Measurements from ENCODE around the gene FLOT1. TPM values are rescaled to one million over a fixed set of nuclear protein-coding genes. Genes with fewer than 3 reads are reported as not detected.
A peak's percentile ranks its signal among the peaks of the same experiment; 100 is the strongest.

Gene FLOT1
- total and polyA plus RNA-seq, 2 of the 13 experiments (the other 11 are each of a cell fraction or from before 2014, with no cell fraction given), result 82.3 to 130 TPM

DNA sequence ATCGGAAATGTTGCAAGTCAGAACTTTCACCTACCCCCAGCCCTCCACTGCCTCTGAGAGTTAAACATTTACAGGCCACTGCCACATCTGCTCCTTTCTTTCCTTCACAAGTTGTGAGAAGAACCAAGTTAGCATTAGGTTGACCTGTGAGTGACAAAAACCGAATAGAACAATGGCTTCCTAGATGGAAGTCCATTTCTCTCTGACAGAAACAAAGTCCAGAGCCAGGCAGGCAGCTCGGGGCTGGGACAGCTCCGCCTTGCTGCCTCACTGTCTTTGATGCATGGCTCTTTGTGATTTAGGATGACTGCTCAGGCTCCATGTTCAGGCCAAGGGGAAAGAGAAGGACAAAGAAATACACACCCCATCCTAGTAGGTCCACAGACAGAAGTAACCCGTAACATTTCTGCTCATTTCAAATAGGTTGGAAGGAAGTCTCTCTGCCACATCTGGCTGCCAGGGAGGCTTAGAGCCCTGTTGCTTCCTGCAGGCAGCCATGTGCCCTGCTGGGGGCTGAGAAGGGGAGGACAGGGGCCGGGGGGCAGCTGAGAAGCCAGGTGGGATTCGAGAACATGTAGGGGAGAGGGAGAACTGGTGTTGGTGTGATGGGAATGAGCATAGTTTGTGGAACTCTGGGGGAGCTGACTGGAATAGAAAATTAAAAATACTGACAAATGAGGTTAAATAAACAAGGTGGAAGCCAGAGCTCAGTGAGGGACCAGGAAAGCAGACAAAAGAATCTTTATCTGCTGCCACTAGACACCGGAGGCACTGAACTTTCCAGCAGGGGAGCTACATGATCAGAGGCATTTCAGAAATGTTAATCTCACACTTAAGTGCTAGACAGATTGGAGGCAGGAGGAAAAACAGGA is 21.4 kb upstream of the FLOT1 start (continued):
- TF ChIP-seq, protein P1, sequence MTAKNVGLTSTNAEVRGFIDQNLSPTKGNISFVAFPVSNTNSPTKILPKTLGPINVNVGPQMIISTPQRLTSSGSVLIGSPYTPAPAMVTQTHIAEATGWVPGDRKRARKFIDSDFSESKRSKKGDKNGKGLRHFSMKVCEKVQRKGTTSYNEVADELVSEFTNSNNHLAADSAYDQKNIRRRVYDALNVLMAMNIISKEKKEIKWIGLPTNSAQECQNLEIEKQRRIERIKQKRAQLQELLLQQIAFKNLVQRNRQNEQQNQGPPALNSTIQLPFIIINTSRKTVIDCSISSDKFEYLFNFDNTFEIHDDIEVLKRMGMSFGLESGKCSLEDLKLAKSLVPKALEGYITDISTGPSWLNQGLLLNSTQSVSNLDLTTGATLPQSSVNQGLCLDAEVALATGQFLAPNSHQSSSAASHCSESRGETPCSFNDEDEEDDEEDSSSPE (CRISPR knock-in tag; IDR thresholded peaks at IDR 0.05), result peak; percentile 49; the same call in 1 of the 2 replicates
- TF ChIP-seq MXI1 (IDR thresholded peaks at IDR 0.05; ENCODE audit: borderline replicate concordance, low read depth, low read length) (no peak; the same call in 2 of the 3 replicates), ETV5 (CRISPR knock-in tag; IDR thresholded peaks at IDR 0.05; ENCODE audit: borderline replicate concordance) (peak; percentile 99), ZNF446 (CRISPR knock-in tag; IDR thresholded peaks at IDR 0.05) (no peak), KLF16 (CRISPR knock-in tag; IDR thresholded peaks at IDR 0.05) (peak in 1 of 2 experiments; percentile 51; a peak in 2 of 4 replicates), ZC3H13 (CRISPR knock-in tag; IDR thresholded peaks at IDR 0.05) (peak; percentile 45; the same call in 1 of the 2 replicates), CENPT (CRISPR knock-in tag; IDR thresholded peaks at IDR 0.05; ENCODE audit: low read depth) (no peak), POGZ (CRISPR knock-in tag; IDR thresholded peaks at IDR 0.05) (peak; percentile 53; the same call in 1 of the 2 replicates), ZFY (CRISPR knock-in tag; IDR thresholded peaks at IDR 0.05) (peak; percentile 48; the same call in 1 of the 2 replicates), FOXO1 (CRISPR knock-in tag; IDR thresholded peaks at IDR 0.05) (peak; percentile 97)
- TF ChIP-seq, protein P2, sequence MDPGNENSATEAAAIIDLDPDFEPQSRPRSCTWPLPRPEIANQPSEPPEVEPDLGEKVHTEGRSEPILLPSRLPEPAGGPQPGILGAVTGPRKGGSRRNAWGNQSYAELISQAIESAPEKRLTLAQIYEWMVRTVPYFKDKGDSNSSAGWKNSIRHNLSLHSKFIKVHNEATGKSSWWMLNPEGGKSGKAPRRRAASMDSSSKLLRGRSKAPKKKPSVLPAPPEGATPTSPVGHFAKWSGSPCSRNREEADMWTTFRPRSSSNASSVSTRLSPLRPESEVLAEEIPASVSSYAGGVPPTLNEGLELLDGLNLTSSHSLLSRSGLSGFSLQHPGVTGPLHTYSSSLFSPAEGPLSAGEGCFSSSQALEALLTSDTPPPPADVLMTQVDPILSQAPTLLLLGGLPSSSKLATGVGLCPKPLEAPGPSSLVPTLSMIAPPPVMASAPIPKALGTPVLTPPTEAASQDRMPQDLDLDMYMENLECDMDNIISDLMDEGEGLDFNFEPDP (CRISPR knock-in tag; conservative IDR thresholded peaks at IDR 0.05), result 0 out of 2 replicates have a peak, but pooled peaks have one; percentile 85
- TF ChIP-seq, protein P3, sequence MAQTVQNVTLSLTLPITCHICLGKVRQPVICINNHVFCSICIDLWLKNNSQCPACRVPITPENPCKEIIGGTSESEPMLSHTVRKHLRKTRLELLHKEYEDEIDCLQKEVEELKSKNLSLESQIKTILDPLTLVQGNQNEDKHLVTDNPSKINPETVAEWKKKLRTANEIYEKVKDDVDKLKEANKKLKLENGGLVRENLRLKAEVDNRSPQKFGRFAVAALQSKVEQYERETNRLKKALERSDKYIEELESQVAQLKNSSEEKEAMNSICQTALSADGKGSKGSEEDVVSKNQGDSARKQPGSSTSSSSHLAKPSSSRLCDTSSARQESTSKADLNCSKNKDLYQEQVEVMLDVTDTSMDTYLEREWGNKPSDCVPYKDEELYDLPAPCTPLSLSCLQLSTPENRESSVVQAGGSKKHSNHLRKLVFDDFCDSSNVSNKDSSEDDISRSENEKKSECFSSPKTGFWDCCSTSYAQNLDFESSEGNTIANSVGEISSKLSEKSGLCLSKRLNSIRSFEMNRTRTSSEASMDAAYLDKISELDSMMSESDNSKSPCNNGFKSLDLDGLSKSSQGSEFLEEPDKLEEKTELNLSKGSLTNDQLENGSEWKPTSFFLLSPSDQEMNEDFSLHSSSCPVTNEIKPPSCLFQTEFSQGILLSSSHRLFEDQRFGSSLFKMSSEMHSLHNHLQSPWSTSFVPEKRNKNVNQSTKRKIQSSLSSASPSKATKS (CRISPR knock-in tag; IDR thresholded peaks at IDR 0.05), result peak; percentile 55; the same call in 1 of the 2 replicates
- TF ChIP-seq, protein P4, sequence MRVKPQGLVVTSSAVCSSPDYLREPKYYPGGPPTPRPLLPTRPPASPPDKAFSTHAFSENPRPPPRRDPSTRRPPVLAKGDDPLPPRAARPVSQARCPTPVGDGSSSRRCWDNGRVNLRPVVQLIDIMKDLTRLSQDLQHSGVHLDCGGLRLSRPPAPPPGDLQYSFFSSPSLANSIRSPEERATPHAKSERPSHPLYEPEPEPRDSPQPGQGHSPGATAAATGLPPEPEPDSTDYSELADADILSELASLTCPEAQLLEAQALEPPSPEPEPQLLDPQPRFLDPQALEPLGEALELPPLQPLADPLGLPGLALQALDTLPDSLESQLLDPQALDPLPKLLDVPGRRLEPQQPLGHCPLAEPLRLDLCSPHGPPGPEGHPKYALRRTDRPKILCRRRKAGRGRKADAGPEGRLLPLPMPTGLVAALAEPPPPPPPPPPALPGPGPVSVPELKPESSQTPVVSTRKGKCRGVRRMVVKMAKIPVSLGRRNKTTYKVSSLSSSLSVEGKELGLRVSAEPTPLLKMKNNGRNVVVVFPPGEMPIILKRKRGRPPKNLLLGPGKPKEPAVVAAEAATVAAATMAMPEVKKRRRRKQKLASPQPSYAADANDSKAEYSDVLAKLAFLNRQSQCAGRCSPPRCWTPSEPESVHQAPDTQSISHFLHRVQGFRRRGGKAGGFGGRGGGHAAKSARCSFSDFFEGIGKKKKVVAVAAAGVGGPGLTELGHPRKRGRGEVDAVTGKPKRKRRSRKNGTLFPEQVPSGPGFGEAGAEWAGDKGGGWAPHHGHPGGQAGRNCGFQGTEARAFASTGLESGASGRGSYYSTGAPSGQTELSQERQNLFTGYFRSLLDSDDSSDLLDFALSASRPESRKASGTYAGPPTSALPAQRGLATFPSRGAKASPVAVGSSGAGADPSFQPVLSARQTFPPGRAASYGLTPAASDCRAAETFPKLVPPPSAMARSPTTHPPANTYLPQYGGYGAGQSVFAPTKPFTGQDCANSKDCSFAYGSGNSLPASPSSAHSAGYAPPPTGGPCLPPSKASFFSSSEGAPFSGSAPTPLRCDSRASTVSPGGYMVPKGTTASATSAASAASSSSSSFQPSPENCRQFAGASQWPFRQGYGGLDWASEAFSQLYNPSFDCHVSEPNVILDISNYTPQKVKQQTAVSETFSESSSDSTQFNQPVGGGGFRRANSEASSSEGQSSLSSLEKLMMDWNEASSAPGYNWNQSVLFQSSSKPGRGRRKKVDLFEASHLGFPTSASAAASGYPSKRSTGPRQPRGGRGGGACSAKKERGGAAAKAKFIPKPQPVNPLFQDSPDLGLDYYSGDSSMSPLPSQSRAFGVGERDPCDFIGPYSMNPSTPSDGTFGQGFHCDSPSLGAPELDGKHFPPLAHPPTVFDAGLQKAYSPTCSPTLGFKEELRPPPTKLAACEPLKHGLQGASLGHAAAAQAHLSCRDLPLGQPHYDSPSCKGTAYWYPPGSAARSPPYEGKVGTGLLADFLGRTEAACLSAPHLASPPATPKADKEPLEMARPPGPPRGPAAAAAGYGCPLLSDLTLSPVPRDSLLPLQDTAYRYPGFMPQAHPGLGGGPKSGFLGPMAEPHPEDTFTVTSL (CRISPR knock-in tag; IDR thresholded peaks at IDR 0.05; ENCODE audit: borderline replicate concordance), result peak; percentile 94
- TF ChIP-seq, protein P5, sequence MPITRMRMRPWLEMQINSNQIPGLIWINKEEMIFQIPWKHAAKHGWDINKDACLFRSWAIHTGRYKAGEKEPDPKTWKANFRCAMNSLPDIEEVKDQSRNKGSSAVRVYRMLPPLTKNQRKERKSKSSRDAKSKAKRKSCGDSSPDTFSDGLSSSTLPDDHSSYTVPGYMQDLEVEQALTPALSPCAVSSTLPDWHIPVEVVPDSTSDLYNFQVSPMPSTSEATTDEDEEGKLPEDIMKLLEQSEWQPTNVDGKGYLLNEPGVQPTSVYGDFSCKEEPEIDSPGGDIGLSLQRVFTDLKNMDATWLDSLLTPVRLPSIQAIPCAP (CRISPR knock-in tag; IDR thresholded peaks at IDR 0.05; ENCODE audit: low read depth), result no peak
